IMR-90 (cell line): ENCODE results near the gene ATP12A. TPM values are rescaled to one million over a fixed set of nuclear protein-coding genes. Genes with fewer than 3 reads are reported as not detected.

ENCODE experiments used
- ATAC-seq: fragments of 200-7000 bp; cut with Tn5 transposase; 2 replicates; pipeline ENCODE4 v1.9.1; 2020; ENCODE audit warnings: low read depth, mild to moderate bottlenecking, moderate library complexity
- BruUV-seq: library from RNA; stranded (reverse); fragments of 400-500 nt; replicated peaks from 2 replicates; lab custom pipeline; 2021; lab: Mats Ljungman, UMichigan
- CTCF ChIA-PET: fragments of 300-600 bp; formaldehyde crosslinking; extraction: SDS; loops from one replicate; lab custom pipeline; 2021; ENCODE audit warnings: antibody characterized with exemption; lab: Yijun Ruan, JAX
- POLR2A ChIA-PET: fragments of 300-600 bp; sonication (Branson Sonifier 250); formaldehyde crosslinking; loops from one replicate; lab custom pipeline; 2022; ENCODE audit warnings: antibody characterized with exemption; ENCODE audit not compliant: unreplicated experiment; lab: Charles Lee
- DNase-seq: peaks from one replicate; pipeline ENCODE4 v3.0.0; 2013
- H2AFZ ChIP-seq: replicated peaks from 2 replicates; pipeline ENCODE3; 2013; ENCODE audit warnings: low read length, mild to moderate bottlenecking; ENCODE audit not compliant: poor library complexity
- H2AK5ac ChIP-seq: 2 replicates; pipeline ENCODE4 v1.6.1; 2013; ENCODE audit warnings: low read depth, low read length, inconsistent platforms
- H2AK9ac ChIP-seq: replicated peaks from 2 replicates; pipeline ENCODE3; 2013; ENCODE audit warnings: mild to moderate bottlenecking, low read depth, low read length, moderate library complexity; ENCODE audit not compliant: poor library complexity
- H2BK120ac ChIP-seq: 2 replicates; pipeline ENCODE4 v1.6.1; 2013; ENCODE audit warnings: low read depth, low read length, inconsistent platforms
- H2BK15ac ChIP-seq: 3 replicates; pipeline ENCODE4 v1.6.1; 2013; ENCODE audit warnings: low read depth, low read length, inconsistent platforms
- H2BK20ac ChIP-seq: 2 replicates; pipeline ENCODE4 v1.6.1; 2013; ENCODE audit warnings: low read depth, mild to moderate bottlenecking, inconsistent platforms, low read length, moderate library complexity
- H2BK5ac ChIP-seq: 2 replicates; pipeline ENCODE4 v1.6.1; 2013; ENCODE audit warnings: mild to moderate bottlenecking, low read depth, low read length, inconsistent platforms; ENCODE audit not compliant: poor library complexity, severe bottlenecking
- H3K14ac ChIP-seq: replicated peaks from 2 replicates; pipeline ENCODE4 v1.6.1; 2013; ENCODE audit warnings: low read depth, low read length, inconsistent platforms
- H3K18ac ChIP-seq: 2 replicates; pipeline ENCODE4 v1.6.1; 2013; ENCODE audit warnings: low read depth, low read length, control low read depth
- H3K23ac ChIP-seq: 2 replicates; pipeline ENCODE4 v1.6.1; 2013; ENCODE audit warnings: low read depth, low read length, inconsistent platforms
- H3K27ac ChIP-seq: 2 replicates; pipeline ENCODE4 v1.5.1; 2013; ENCODE audit warnings: mild to moderate bottlenecking, control low read depth, low read length; ENCODE audit not compliant: insufficient read depth
- H3K27me3 ChIP-seq: 2 replicates; pipeline ENCODE4 v1.6.1; 2013; ENCODE audit warnings: low read length; ENCODE audit not compliant: control insufficient read depth, insufficient read depth
- H3K36me3 ChIP-seq: 2 replicates; pipeline ENCODE4 v1.6.1; 2013; ENCODE audit warnings: low read length, mixed read lengths; ENCODE audit not compliant: control insufficient read depth, insufficient read depth
- H3K4ac ChIP-seq: 2 replicates; pipeline ENCODE4 v1.6.1; 2013; ENCODE audit warnings: low read depth, low read length, inconsistent platforms
- H3K4me1 ChIP-seq: 2 replicates; pipeline ENCODE4 v1.6.1; 2013; ENCODE audit warnings: low read length, mixed read lengths; ENCODE audit not compliant: control insufficient read depth, insufficient read depth
- H3K4me2 ChIP-seq: 2 replicates; pipeline ENCODE4 v1.6.1; 2013; ENCODE audit warnings: low read depth, mild to moderate bottlenecking, control low read depth, low read length, moderate library complexity
- H3K4me3 ChIP-seq: 2 replicates; pipeline ENCODE4 v1.5.1; 2013; ENCODE audit warnings: low read depth, mild to moderate bottlenecking, control low read depth, low read length, moderate library complexity; ENCODE audit not compliant: insufficient read depth
- H3K56ac ChIP-seq: 2 replicates; pipeline ENCODE4 v1.6.1; 2013; ENCODE audit warnings: low read length, inconsistent platforms; ENCODE audit not compliant: insufficient read depth; ENCODE audit errors: extremely low read depth
- H3K79me1 ChIP-seq, 2 experiments: 2 replicates each; pipeline ENCODE4 v1.6.1; 2013; ENCODE audit warnings: low read length in 2 of 2, inconsistent platforms in 1 of 2, low read depth in 1 of 2
- H3K9ac ChIP-seq: 2 replicates; pipeline ENCODE4 v1.6.1; 2013; ENCODE audit warnings: low read depth, low read length, control low read depth
- H3K9me1 ChIP-seq: 2 replicates; pipeline ENCODE4 v1.6.1; 2013; ENCODE audit warnings: low read length, inconsistent platforms; ENCODE audit not compliant: insufficient read depth
- H3K9me3 ChIP-seq: 2 replicates; pipeline ENCODE4 v1.6.1; 2013; ENCODE audit warnings: low read length; ENCODE audit not compliant: control insufficient read depth, insufficient read depth
- H4K20me1 ChIP-seq: 2 replicates; pipeline ENCODE4 v1.6.1; 2013; ENCODE audit warnings: low read length, inconsistent platforms; ENCODE audit not compliant: insufficient read depth
- H4K5ac ChIP-seq: 2 replicates; pipeline ENCODE4 v1.6.1; 2013; ENCODE audit warnings: mild to moderate bottlenecking, low read depth, low read length, control low read depth
- H4K8ac ChIP-seq, 2 experiments: 2 replicates each; pipeline ENCODE4 v1.6.1; 2013; ENCODE audit warnings: low read depth in 2 of 2, low read length in 2 of 2, control low read depth in 1 of 2, inconsistent platforms in 1 of 2
- H4K91ac ChIP-seq: 2 replicates; pipeline ENCODE4 v1.6.1; 2013; ENCODE audit warnings: low read depth, low read length, inconsistent platforms; ENCODE audit not compliant: insufficient read depth
- CHD1 ChIP-seq: IDR thresholded peaks from 2 replicates; pipeline ENCODE4 v1.6.1; 2012; ENCODE audit warnings: low read depth, low read length, improper control_type of control experiment
- MAFK ChIP-seq: IDR thresholded peaks from 2 replicates; pipeline ENCODE4 v1.6.1; 2012; ENCODE audit warnings: low read depth, low read length, improper control_type of control experiment
- NFE2L2 ChIP-seq: fragments of 150-350 bp; IDR thresholded peaks from 2 replicates; pipeline ENCODE4 v1.6.1; 2016; ENCODE audit warnings: low read depth, mild to moderate bottlenecking, low read length
- RFX5 ChIP-seq: IDR thresholded peaks from 2 replicates; pipeline ENCODE4 v1.8.0; 2012; ENCODE audit warnings: low read depth, mild to moderate bottlenecking, low read length, moderate library complexity
- SMC3 ChIP-seq: fragments of 150-350 bp; IDR thresholded peaks from 2 replicates; pipeline ENCODE4 v1.6.1; 2016; ENCODE audit warnings: low read depth, mild to moderate bottlenecking, antibody characterized with exemption, low read length, moderate library complexity
- WGBS, 2 experiments: methylation state at CpG; one replicate each; pipeline versions ENCODE4 v1.1.5 to v1.1.7; 2013; ENCODE audit warnings: missing lambda C conversion rate in 2 of 2; ENCODE audit not compliant: insufficient read length in 1 of 2; ENCODE audit errors: extremely low coverage in 2 of 2; 5-methylcytosine and 5-hydroxymethylcytosine counted together
- dilution Hi-C: fragments of 300-500 bp; cut with HindIII; formaldehyde crosslinking; loops from one replicate; pipeline ENCODE4 v1.14.3; 2018; ENCODE audit warnings: low sequenced_read_pairs; ENCODE audit not compliant: unreplicated experiment
- in situ Hi-C: fragments of 300-500 bp; cut with MboI; formaldehyde crosslinking; loops from 3 replicates; pipeline ENCODE4 v1.14.3; 2019; ENCODE audit warnings: low sequenced_read_pairs, inconsistent platforms, mixed read lengths
- intact Hi-C: fragments of 100-400 bp; cut with micrococcal nuclease; formaldehyde crosslinking; loops from 2 replicates; pipeline ENCODE4 v1.10.0; 2022
- polyA plus RNA-seq, 3 experiments: library from polyadenylated mRNA; depleted of rRNA; stranded (reverse); fragments of >200 nt; gene quantifications; 2 replicates each; pipeline ENCODE4 v1.2.3, GENCODE V29; 2012; ENCODE audit warnings: low replicate concordance in 1 of 3
- total RNA-seq: library from RNA; depleted of rRNA; stranded (reverse); fragments of >200 nt; gene quantifications from 2 replicates; pipeline ENCODE4 v1.2.3, GENCODE V29; 2012
- TF ChIP-seq, protein P1 (sequence below): fragments of 150-350 bp; IDR thresholded peaks from 2 replicates; pipeline ENCODE4 v1.6.1; 2016; ENCODE audit warnings: low read depth, mild to moderate bottlenecking, low read length, moderate library complexity, borderline replicate concordance

Gene ATP12A
- total and polyA plus RNA-seq, 2 of the 4 experiments (the other 2 are of a cell fraction) = not detected

DNA sequence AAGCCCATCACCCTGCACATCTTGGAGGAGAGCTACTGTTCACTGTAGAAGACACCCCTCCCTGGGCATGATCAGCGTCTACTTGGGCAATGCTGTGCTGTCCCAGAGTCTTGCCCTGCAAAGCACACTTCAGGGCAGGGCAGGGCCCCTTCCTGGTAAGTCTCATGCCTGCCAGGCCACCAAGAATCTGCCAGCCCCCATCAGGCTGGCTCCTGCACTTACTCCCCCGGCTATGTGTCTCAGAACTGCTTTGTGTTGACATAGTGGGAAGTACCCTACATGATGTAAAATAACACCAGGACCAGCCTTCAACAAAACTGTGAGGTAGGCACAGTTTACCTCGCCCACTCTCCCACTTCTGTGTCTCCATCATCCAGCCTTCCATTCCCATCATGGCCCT lies 27.8 kb upstream of the ATP12A start:
- Histone ChIP-seq H2BK20ac (no peak overlapping the region), H2BK5ac (no peak overlapping the region), H3K27ac (no peak overlapping the region), H3K79me1 (no peaks in the 10 kb centered on the region), H3K14ac (no peak overlapping the region), H3K4me3 (no peak overlapping the region), H3K9me3 (no peaks in the 10 kb centered on the region), H3K18ac (no peak overlapping the region), H3K9ac (no peak overlapping the region), H4K91ac (no peak overlapping the region), H2AK5ac (no peak overlapping the region), H2BK15ac (no peak overlapping the region), H3K4ac (no peak overlapping the region), H3K4me1 (0 out of 2 replicates have a peak, but pooled peaks cover 1% of the 10 kb centered on the region), H3K9me1 (no peaks in the 10 kb centered on the region), H3K23ac (no peak overlapping the region), H3K4me2 (no peak overlapping the region), H2AK9ac (no peak overlapping the region), H2AFZ (no peak overlapping the region), H3K36me3 (no peaks in the 10 kb centered on the region), H4K20me1 (no peaks in the 10 kb centered on the region), H3K27me3 (peaks cover 4% of the 10 kb centered on the region; the same call in 1 of the 2 replicates), H2BK120ac (no peak overlapping the region), H4K5ac (no peak overlapping the region), H4K8ac (no peak overlapping the region), H3K56ac (no peak overlapping the region)
- ChIA-PET POLR2A (no interaction called here), CTCF (no interaction called here)
- in situ Hi-C loops = no loop called here
- ATAC-seq (no peak), DNase-seq (no peak)
- BruUV-seq = no TSS peak
- intact Hi-C loops = no loop called here
- dilution Hi-C loops = no loop called here
- WGBS, 2 experiments = no CpG with 5 or more reads among the region's 3 CpGs
- TF ChIP-seq NFE2L2 (no peak), CHD1 (no peak), RFX5 (no peak), MAFK (no peak), SMC3 (no peak)
- TF ChIP-seq, protein P1, sequence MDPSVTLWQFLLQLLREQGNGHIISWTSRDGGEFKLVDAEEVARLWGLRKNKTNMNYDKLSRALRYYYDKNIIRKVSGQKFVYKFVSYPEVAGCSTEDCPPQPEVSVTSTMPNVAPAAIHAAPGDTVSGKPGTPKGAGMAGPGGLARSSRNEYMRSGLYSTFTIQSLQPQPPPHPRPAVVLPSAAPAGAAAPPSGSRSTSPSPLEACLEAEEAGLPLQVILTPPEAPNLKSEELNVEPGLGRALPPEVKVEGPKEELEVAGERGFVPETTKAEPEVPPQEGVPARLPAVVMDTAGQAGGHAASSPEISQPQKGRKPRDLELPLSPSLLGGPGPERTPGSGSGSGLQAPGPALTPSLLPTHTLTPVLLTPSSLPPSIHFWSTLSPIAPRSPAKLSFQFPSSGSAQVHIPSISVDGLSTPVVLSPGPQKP = no peak
